Esophagus squamous epithelium (tissue), 4 donors: ENCODE measurements around the gene CYCS.

Source experiments
- POLR2A ChIP-seq, 4 donors: fragments of 450-650 bp; IDR thresholded peaks; one replicate each; pipeline ENCODE4 v1.6.1; 2017; ENCODE audit warnings: antibody characterized with exemption in 4 of 4, mild to moderate bottlenecking in 4 of 4, moderate library complexity in 3 of 4
- TF ChIP-seq, protein P1 (sequence below), 6 experiments: fragments of 450-650 bp in 4 of 6; fragments of 200-600 bp in 2 of 6; sonication (generic) in 2 of 6; IDR thresholded peaks; one replicate each; pipeline ENCODE4 v1.5.1; 2016 to 2019; ENCODE audit warnings: antibody characterized with exemption in 6 of 6, mild to moderate bottlenecking in 4 of 6, moderate library complexity in 4 of 6

GRCh38 chr7:25132430-25132829 is 7.4 kb upstream of the CYCS start:
- no peak for TF ChIP-seq POLR2A (IDR thresholded peaks at IDR 0.05)
- TF ChIP-seq, protein P1, sequence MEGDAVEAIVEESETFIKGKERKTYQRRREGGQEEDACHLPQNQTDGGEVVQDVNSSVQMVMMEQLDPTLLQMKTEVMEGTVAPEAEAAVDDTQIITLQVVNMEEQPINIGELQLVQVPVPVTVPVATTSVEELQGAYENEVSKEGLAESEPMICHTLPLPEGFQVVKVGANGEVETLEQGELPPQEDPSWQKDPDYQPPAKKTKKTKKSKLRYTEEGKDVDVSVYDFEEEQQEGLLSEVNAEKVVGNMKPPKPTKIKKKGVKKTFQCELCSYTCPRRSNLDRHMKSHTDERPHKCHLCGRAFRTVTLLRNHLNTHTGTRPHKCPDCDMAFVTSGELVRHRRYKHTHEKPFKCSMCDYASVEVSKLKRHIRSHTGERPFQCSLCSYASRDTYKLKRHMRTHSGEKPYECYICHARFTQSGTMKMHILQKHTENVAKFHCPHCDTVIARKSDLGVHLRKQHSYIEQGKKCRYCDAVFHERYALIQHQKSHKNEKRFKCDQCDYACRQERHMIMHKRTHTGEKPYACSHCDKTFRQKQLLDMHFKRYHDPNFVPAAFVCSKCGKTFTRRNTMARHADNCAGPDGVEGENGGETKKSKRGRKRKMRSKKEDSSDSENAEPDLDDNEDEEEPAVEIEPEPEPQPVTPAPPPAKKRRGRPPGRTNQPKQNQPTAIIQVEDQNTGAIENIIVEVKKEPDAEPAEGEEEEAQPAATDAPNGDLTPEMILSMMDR (IDR thresholded peaks at IDR 0.05) = no peak
